ENCODE data around the gene C1QTNF2. TPM values are rescaled to one million over a fixed set of nuclear protein-coding genes. Genes with fewer than 3 reads are reported as not detected.
"Not testable (repeated sequence)": the region's sequence is repeated elsewhere in the genome, so short reads cannot be mapped to it uniquely, and the experiment has no call there.

The C1QTNF2 gene
- total RNA-seq, 2 experiments from 2014 or later, result not detected

DNA sequence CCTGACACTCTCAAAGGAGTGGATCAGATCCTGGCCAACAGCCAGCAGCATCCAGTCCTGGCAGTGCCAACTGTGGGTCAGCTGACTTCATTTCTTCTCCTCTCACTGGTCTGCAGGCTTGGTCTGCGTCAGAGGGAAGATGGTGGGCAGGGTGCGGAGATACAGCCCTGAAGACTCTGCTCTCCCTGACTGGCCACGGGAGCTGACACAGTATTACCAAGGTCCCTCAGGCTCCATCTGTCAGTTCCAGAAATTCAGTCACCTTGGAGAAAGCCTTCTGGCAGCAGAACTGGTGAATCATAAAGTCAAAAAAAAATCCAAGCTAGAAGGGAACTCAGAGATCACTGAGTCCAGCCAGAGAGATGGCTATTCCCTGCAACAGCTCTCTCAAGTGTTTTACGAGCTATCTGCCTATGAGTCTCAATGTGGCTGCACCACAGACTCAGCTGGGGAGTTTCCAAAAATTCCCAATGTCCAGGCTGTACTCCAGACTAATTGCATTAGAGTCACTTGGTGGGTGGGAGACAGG, 27.9 kb downstream of the C1QTNF2 start:
- H3K4me1 Mint-ChIP-seq (ENCODE audit: low read depth), result no peaks in the 10 kb centered on the region
- H3K27ac Mint-ChIP-seq, result no peak overlapping the region
- H3K4me3 Mint-ChIP-seq, result no peak overlapping the region
- H3K36me3 Mint-ChIP-seq (ENCODE audit: low read depth), result no peaks in the 10 kb centered on the region
- ChIA-PET POLR2A (no interaction called here), CTCF (interaction anchor here (1.1 kb wide), 1 partner anchor 321 kb away, joined by 3 read pairs; no protein-coding TSS in a partner anchor)
- no peaks in the 10 kb centered on the region for H3K27me3 Mint-ChIP-seq
- no peaks in the 10 kb centered on the region for H3K9me3 Mint-ChIP-seq
- no peak for TF ChIP-seq CTCF (IDR thresholded peaks at IDR 0.05)
- H3K27ac ChIP-seq (ENCODE audit: low read depth in 1 of 2, low read length in 2 of 2), result no peak overlapping the region
- DNase-seq, result no peak
- no peak overlapping the region for H3K4me3 ChIP-seq (ENCODE audit: low read length)
- no peaks in the 10 kb centered on the region for H3K9me3 ChIP-seq (ENCODE audit: control insufficient read depth in 1 of 2, insufficient read depth in 1 of 2, low read length in 2 of 2)
- intact Hi-C loops (cut with DNase I, micrococcal nuclease), result loop anchor here in 1 of 2 experiments (10.0 kb wide), 1 partner anchor 1058 kb away; no protein-coding TSS in a partner anchor
- ATAC-seq (ENCODE audit: poor library complexity), result no peak
- H3K27me3 ChIP-seq (ENCODE audit: control insufficient read depth in 1 of 2, insufficient read depth in 2 of 2, low read length in 2 of 2), result no peaks in the 10 kb centered on the region
- no peaks in the 10 kb centered on the region for H3K36me3 ChIP-seq (ENCODE audit: insufficient read depth, low read length)
- H3K4me1 ChIP-seq (ENCODE audit: insufficient read depth, low read length), result peaks cover 7% of the 10 kb centered on the region

DNA sequence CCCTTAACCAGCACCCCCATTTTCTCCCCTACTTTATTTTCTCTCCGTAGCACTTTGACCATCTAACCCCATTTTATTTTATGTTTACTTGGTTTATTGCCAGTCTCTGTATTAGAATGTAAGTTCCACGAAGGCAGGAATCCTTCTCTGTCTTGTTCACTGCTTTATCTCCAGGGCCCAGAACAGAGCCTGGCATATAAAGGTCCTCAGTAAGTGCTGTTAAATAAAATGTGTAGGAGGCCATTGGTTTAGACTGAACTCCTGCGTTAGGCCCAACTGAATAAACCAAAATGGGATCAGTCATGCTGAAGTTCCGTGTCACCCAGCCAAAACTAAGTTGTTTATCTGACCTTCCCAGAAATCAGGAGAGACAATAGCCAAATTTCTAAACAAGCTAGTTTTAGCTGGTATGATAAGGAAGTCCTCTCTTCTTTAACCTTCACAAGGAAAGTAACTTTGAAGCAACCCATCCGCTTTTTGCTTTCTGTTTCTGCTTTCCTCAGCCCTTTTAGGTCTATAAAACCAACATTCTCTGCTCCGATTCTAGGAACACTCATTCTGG, 29.0 kb downstream of the C1QTNF2 start:
- no peak for DNase-seq
- Histone ChIP-seq H3K4me1 (ENCODE audit: insufficient read depth, low read length) (peaks cover 7% of the 10 kb centered on the region), H3K4me3 (ENCODE audit: low read length) (no peak overlapping the region), H3K27me3 (ENCODE audit: control insufficient read depth in 1 of 2, insufficient read depth in 2 of 2, low read length in 2 of 2) (no peaks in the 10 kb centered on the region), H3K9me3 (ENCODE audit: control insufficient read depth in 1 of 2, insufficient read depth in 1 of 2, low read length in 2 of 2) (no peaks in the 10 kb centered on the region), H3K27ac (ENCODE audit: low read depth in 1 of 2, low read length in 2 of 2) (no peak overlapping the region), H3K36me3 (ENCODE audit: insufficient read depth, low read length) (no peaks in the 10 kb centered on the region)
- Mint-ChIP-seq H3K4me1 (ENCODE audit: low read depth) (no peaks in the 10 kb centered on the region), H3K4me3 (no peak overlapping the region), H3K27ac (no peak overlapping the region), H3K27me3 (no peaks in the 10 kb centered on the region), H3K9me3 (no peaks in the 10 kb centered on the region), H3K36me3 (ENCODE audit: low read depth) (no peaks in the 10 kb centered on the region)
- ChIA-PET POLR2A (no interaction called here), CTCF (no interaction called here)
- no peak for ATAC-seq (ENCODE audit: poor library complexity)
- TF ChIP-seq CTCF (IDR thresholded peaks at IDR 0.05), result no peak
- intact Hi-C loops (cut with DNase I, micrococcal nuclease), result loop anchor here in 1 of 2 experiments (10.0 kb wide), 1 partner anchor 1057 kb away; no protein-coding TSS in a partner anchor

DNA sequence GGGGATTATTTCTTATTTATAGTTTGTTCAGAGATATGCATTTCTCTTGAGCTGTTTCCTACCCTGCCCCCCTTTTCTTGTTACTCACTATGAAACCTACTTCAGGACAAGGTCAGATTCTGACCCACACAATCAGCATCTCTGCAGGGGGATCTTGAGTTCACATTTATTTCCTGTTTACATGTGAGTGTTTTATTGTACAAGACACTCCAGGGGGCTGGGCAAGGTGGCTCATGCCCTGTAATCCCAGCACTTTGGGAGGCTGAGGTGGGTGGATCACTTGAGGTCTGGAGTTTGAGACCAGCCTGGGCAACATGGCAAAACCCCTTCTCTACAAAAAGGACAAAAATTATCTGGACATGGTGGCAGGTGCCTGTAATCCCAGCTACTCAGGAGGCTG, 29.9 kb downstream of the C1QTNF2 start:
- POLR2A ChIA-PET; DNase-seq; H3K9me3 Mint-ChIP-seq; H3K27ac ChIP-seq (ENCODE audit: low read depth in 1 of 2, low read length in 2 of 2); H3K36me3 Mint-ChIP-seq (ENCODE audit: low read depth); H3K9me3 ChIP-seq (ENCODE audit: control insufficient read depth in 1 of 2, insufficient read depth in 1 of 2, low read length in 2 of 2); H3K27me3 Mint-ChIP-seq; H3K4me1 ChIP-seq (ENCODE audit: insufficient read depth, low read length); ATAC-seq (ENCODE audit: poor library complexity); H3K27ac Mint-ChIP-seq; CTCF ChIA-PET; H3K36me3 ChIP-seq (ENCODE audit: insufficient read depth, low read length); H3K4me3 Mint-ChIP-seq; H3K4me3 ChIP-seq (ENCODE audit: low read length); H3K4me1 Mint-ChIP-seq (ENCODE audit: low read depth); H3K27me3 ChIP-seq (ENCODE audit: control insufficient read depth in 1 of 2, insufficient read depth in 2 of 2, low read length in 2 of 2): not testable (repeated sequence)
- intact Hi-C loops (cut with DNase I, micrococcal nuclease), result loop anchor here in 1 of 2 experiments (10.0 kb wide), 1 partner anchor 1056 kb away; no protein-coding TSS in a partner anchor

Measured in CD4-positive, alpha-beta T cell (primary cell).